GM23248 (cell line): Measurements from ENCODE around the gene NAP1L5. TPM values are rescaled to one million over a fixed set of nuclear protein-coding genes. Genes with fewer than 3 reads are reported as not detected.

Source experiments
- DNase-seq: peaks from one replicate; pipeline ENCODE4 v3.0.0-alpha.2; 2015
- H2AFZ ChIP-seq: fragments of 200-600 bp; sonication (generic); 2 replicates; pipeline ENCODE4 v1.6.1; 2016; ENCODE audit warnings: antibody characterized with exemption
- H3F3A ChIP-seq: fragments of 200-600 bp; sonication (generic); 2 replicates; pipeline ENCODE4 v1.6.1; 2016; ENCODE audit warnings: mild to moderate bottlenecking, antibody characterized with exemption, mixed run types; ENCODE audit not compliant: insufficient read depth
- H3K27ac ChIP-seq: fragments of 200-600 bp; sonication (generic); 2 replicates; pipeline ENCODE4 v1.5.1; 2016; ENCODE audit warnings: mild to moderate bottlenecking
- H3K27me3 ChIP-seq: fragments of 200-600 bp; sonication (generic); replicated peaks from 2 replicates; pipeline ENCODE4 v1.6.1; 2016; ENCODE audit warnings: mild to moderate bottlenecking; ENCODE audit not compliant: insufficient read depth
- H3K36me3 ChIP-seq: fragments of 200-600 bp; sonication (generic); 2 replicates; pipeline ENCODE4 v1.6.1; 2016; ENCODE audit warnings: low read depth, mild to moderate bottlenecking
- H3K4me1 ChIP-seq: fragments of 200-600 bp; sonication (generic); 2 replicates; pipeline ENCODE4 v1.6.1; 2016; ENCODE audit warnings: mild to moderate bottlenecking; ENCODE audit not compliant: insufficient read depth
- H3K4me2 ChIP-seq: fragments of 200-600 bp; sonication (generic); one replicate; pipeline ENCODE4 v1.6.1; 2016; ENCODE audit warnings: mild to moderate bottlenecking; ENCODE audit not compliant: unreplicated experiment
- H3K4me3 ChIP-seq: fragments of 200-600 bp; sonication (generic); 2 replicates; pipeline ENCODE4 v1.5.1; 2016; ENCODE audit warnings: mild to moderate bottlenecking
- H3K79me2 ChIP-seq: fragments of 200-600 bp; sonication (generic); 2 replicates; pipeline ENCODE4 v1.6.1; 2016; ENCODE audit warnings: mild to moderate bottlenecking; ENCODE audit not compliant: insufficient read depth
- H3K9ac ChIP-seq: fragments of 200-600 bp; sonication (generic); 2 replicates; pipeline ENCODE4 v1.6.1; 2016; ENCODE audit warnings: mild to moderate bottlenecking
- H3K9me2 ChIP-seq: fragments of 200-600 bp; sonication (generic); 2 replicates; pipeline ENCODE4 v1.6.1; 2016; ENCODE audit warnings: mixed run types, mild to moderate bottlenecking, moderate library complexity; ENCODE audit not compliant: insufficient read depth
- H3K9me3 ChIP-seq: fragments of 200-600 bp; sonication (generic); one replicate; pipeline ENCODE4 v1.6.1; 2017; ENCODE audit warnings: low read depth
- H4K20me1 ChIP-seq: fragments of 200-600 bp; sonication (generic); 2 replicates; pipeline ENCODE4 v1.6.0; 2016; ENCODE audit not compliant: insufficient read depth
- EZH2 ChIP-seq: fragments of 200-600 bp; sonication (generic); IDR thresholded peaks from 2 replicates; pipeline ENCODE4 v1.6.1; 2018; ENCODE audit warnings: antibody characterized with exemption, mild to moderate bottlenecking; ENCODE audit not compliant: insufficient read depth, poor library complexity, severe bottlenecking
- EZH2phosphoT487 ChIP-seq: fragments of 200-600 bp; sonication (generic); IDR thresholded peaks from 2 replicates; pipeline ENCODE4 v1.6.1; 2018; ENCODE audit warnings: antibody characterized with exemption, moderate library complexity, mild to moderate bottlenecking, low read depth; ENCODE audit not compliant: insufficient read depth
- WGBS, 2 experiments: methylation state at CpG; one replicate each; pipeline ENCODE4 v1.1.6; 2015 to 2017; ENCODE audit warnings: low lambda C conversion rate in 2 of 2, low coverage in 1 of 2; ENCODE audit errors: missing lambda C conversion rate in 2 of 2; 5-methylcytosine and 5-hydroxymethylcytosine counted together
- in situ Hi-C: fragments of 300-500 bp; cut with MboI; formaldehyde crosslinking; loops from 2 replicates; pipeline ENCODE4 v1.15.0; 2020
- polyA plus RNA-seq: library from polyadenylated mRNA; unstranded; fragments of >200 nt; fragmentation: Nextera tagmentation; extraction: Ambion mirVana; gene quantifications from 2 replicates; pipeline ENCODE4 v1.2.1, GENCODE V29; 2016
- total RNA-seq: library from RNA; depleted of rRNA; stranded (reverse); fragments of >200 nt; shearing (Covaris generic); gene quantifications from 2 replicates; pipeline ENCODE4 v1.2.3, GENCODE V29; 2014

The NAP1L5 gene
- total and polyA plus RNA-seq, 2 experiments from 2014 or later: 5.2 to 8.8 TPM

GRCh38 chr4:88734403-88734949 is 36.8 kb upstream of the NAP1L5 start:
- H3K9me3 ChIP-seq: no peaks in the 10 kb centered on the region
- peaks cover 16% of the 10 kb centered on the region; the same call in 1 of the 2 replicates for H3F3A ChIP-seq
- H3K27ac ChIP-seq: no peak overlapping the region
- no peaks in the 10 kb centered on the region for H3K9me2 ChIP-seq
- TF ChIP-seq EZH2phosphoT487 (no peak), EZH2 (no peak)
- H2AFZ ChIP-seq: no peak overlapping the region
- peaks cover 15% of the 10 kb centered on the region; the same call in 1 of the 2 replicates for H3K36me3 ChIP-seq
- no peak overlapping the region for H3K9ac ChIP-seq
- no peaks in the 10 kb centered on the region for H3K27me3 ChIP-seq
- H3K79me2 ChIP-seq: no peaks in the 10 kb centered on the region
- peaks cover 6% of the 10 kb centered on the region; the same call in 1 of the 2 replicates for H3K4me1 ChIP-seq
- no peak overlapping the region for H3K4me2 ChIP-seq
- DNase-seq: peak; percentile 28
- H3K4me3 ChIP-seq: no peak overlapping the region
- no peaks in the 10 kb centered on the region for H4K20me1 ChIP-seq
- WGBS, 2 experiments: 43 to 51% methylated on average over 3 of the region's 3 CpGs
- in situ Hi-C loops: no loop called here

GRCh38 chr4:88732714-88733368 is 35.2 kb upstream of the NAP1L5 start:
- Histone ChIP-seq H3K27me3 (no peaks in the 10 kb centered on the region), H2AFZ (no peak overlapping the region), H3K9me2 (no peaks in the 10 kb centered on the region), H3K9me3 (no peaks in the 10 kb centered on the region), H3K36me3 (peaks cover 22% of the 10 kb centered on the region; the same call in 1 of the 2 replicates), H3K4me1 (peaks cover 6% of the 10 kb centered on the region; the same call in 1 of the 2 replicates), H3K79me2 (no peaks in the 10 kb centered on the region), H3K9ac (no peak overlapping the region), H3K27ac (no peak overlapping the region), H3K4me2 (no peak overlapping the region), H3F3A (peaks cover 16% of the 10 kb centered on the region; the same call in 1 of the 2 replicates), H4K20me1 (no peaks in the 10 kb centered on the region), H3K4me3 (no peak overlapping the region)
- no peak for DNase-seq
- in situ Hi-C loops: no loop called here
- TF ChIP-seq EZH2: no peak
- TF ChIP-seq EZH2phosphoT487: no peak
- WGBS, 2 experiments: 98% methylated on average over 5 of the region's 5 CpGs

GRCh38 chr4:88731381-88731780 is 33.8 kb upstream of the NAP1L5 start:
- in situ Hi-C loops: no loop called here
- TF ChIP-seq EZH2: no peak
- no peak for TF ChIP-seq EZH2phosphoT487
- Histone ChIP-seq H3K27ac (no peak overlapping the region), H3K79me2 (no peaks in the 10 kb centered on the region), H3K36me3 (peaks cover 22% of the 10 kb centered on the region; the same call in 1 of the 2 replicates), H3K27me3 (no peaks in the 10 kb centered on the region), H3K9me3 (no peaks in the 10 kb centered on the region), H3K4me2 (no peak overlapping the region), H3K4me3 (no peak overlapping the region), H2AFZ (no peak overlapping the region), H4K20me1 (no peaks in the 10 kb centered on the region), H3K9ac (no peak overlapping the region), H3K9me2 (no peaks in the 10 kb centered on the region), H3K4me1 (peaks cover 6% of the 10 kb centered on the region; the same call in 1 of the 2 replicates), H3F3A (peaks cover 16% of the 10 kb centered on the region; the same call in 1 of the 2 replicates)
- DNase-seq: no peak
- WGBS, 2 experiments: 73% methylated on average over 4 of the region's 4 CpGs

GRCh38 chr4:88730811-88731210 is 33.2 kb upstream of the NAP1L5 start:
- no peak for TF ChIP-seq EZH2
- no peak for TF ChIP-seq EZH2phosphoT487
- Histone ChIP-seq H4K20me1 (no peaks in the 10 kb centered on the region), H3K27me3 (no peaks in the 10 kb centered on the region), H3K9me2 (no peaks in the 10 kb centered on the region), H2AFZ (no peak overlapping the region), H3K4me1 (peaks cover 7% of the 10 kb centered on the region; the same call in 1 of the 2 replicates), H3K36me3 (peaks cover 22% of the 10 kb centered on the region; the same call in 1 of the 2 replicates), H3K9ac (no peak overlapping the region), H3K4me2 (no peak overlapping the region), H3K79me2 (no peaks in the 10 kb centered on the region), H3F3A (peaks cover 13% of the 10 kb centered on the region; the same call in 1 of the 2 replicates), H3K9me3 (no peaks in the 10 kb centered on the region), H3K4me3 (no peak overlapping the region), H3K27ac (no peak overlapping the region)
- 98 to 100% methylated on average over 5 of the region's 5 CpGs for WGBS, 2 experiments
- in situ Hi-C loops: no loop called here
- DNase-seq: no peak
